NK-92 treated with Interleukin-12 subunit alpha and Interleukin-12 subunit beta, amount 100 ng/mL, for 24 hours (cell line): ENCODE measurements around the gene PNPLA2.

Experiments
- DNase-seq: peaks from one replicate; lab custom pipeline; 2025; lab: John Stamatoyannopoulos, UW

Gene PNPLA2

GRCh38 chr11:860234-861104, 41.8 kb downstream of the PNPLA2 start:
- DNase-seq = no peak

DNA sequence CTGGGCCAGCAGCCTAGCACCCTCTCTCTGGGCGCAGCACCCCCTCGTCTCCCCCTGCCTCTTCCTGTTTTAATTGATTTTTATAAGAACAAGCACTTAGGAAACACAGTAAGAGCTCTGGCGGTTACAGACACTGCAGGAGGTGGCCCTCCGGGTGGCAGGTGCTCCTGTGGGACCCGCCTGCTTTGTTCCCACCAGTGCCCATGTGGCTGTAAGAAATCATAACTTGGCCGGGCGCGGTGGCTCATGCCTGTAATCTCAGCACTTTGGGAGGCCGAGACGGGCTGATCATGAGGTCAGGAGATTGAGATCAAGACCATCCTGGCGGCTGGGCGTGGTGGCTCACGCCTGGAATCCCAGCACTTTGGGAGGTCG, 42.4 kb downstream of the PNPLA2 start:
- no peak for DNase-seq

DNA sequence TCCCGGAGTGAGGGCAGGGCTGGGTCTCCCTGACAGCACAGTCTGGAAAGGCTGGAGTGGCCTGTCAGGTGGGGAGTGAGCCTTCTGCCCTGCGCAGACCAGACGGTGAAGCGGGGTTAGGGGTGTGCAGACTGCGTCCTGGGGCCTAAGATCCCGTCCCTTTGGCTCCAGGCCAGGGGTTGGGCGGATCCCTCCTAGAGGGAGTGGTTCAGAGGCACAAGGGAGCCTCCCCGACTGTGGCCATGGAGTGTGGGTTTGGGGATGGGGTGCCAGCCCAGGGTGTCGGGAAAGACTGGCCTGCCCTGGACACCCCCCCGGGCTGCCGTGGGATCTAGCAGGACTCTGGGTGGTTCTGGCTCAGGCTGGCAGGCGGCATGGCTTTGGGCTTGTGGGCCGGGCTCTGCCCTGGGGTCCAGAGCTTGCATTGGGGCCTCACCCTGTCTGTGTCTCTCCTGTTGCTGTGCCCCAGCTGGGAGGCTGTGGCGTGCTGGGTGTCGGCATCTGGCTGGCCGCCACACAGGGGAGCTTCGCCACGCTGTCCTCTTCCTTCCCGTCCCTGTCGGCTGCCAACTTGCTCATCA, 43.5 kb downstream of the PNPLA2 start:
- no peak for DNase-seq

DNA sequence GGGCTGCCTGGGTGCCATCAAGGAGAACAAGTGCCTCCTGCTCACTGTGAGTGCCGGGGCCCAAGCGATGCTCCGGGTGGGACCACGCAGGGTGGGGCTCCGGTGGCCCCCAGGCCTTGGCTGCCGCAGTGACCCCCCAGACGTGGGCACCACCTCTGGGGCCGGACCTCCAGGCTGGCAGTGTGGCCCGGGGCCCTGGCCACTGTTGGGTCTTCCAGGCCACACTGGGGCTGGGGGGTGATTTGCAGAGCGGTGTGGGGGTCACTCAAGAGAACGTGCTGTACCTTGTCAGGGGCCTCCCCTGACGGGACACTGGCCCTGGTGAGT, 43.9 kb downstream of the PNPLA2 start:
- DNase-seq = no peak

DNA sequence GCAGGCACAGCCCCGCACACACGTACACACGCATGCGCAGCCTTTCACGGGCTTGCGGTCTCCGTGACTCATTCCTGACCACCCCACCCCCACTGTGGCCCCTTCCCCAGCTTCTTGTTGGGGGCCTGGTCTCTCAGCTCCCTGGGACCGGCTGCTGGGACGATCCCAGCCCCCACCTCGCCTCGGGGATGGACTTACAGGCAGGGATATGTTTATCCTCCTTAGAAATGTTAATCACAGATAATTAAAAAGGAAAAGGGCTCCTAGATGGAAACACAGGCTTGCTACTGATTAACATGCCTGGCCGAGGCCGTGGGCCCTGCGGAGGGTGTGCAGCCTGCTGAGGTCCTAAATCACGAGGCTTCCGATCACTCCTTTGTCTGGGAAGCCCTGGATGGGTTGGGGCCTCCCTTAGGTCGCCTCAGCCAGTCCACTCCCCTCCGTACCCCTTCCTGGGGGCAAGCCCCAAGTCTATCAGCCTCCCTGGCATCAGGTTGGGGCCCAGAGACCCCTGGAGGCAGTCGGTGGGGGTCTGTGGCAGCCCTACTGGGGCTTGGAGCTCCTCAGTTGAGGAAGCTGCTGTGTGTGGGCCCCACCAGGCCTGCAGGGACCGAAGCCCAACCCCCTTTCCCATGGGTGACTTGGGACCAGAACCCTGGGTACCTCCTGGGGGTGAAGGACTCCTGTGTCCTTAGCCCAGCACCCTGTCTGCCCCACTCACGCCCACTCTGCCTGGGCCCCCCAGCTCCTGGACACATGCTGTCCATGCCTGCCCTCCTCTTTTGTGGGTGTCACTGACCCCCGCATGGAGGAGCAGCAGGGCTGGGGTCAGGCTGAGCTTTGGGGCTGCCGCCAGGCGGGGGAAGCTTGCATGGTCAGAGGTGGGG, 44.6 kb downstream of the PNPLA2 start:
- no peak for DNase-seq

GRCh38 chr11:863910-864827, 45.5 kb downstream of the PNPLA2 start:
- no peak for DNase-seq

- DNase-seq = no peak
Observed at GRCh38 chr11:864898-865297, 46.2 kb downstream of the PNPLA2 start.

DNA sequence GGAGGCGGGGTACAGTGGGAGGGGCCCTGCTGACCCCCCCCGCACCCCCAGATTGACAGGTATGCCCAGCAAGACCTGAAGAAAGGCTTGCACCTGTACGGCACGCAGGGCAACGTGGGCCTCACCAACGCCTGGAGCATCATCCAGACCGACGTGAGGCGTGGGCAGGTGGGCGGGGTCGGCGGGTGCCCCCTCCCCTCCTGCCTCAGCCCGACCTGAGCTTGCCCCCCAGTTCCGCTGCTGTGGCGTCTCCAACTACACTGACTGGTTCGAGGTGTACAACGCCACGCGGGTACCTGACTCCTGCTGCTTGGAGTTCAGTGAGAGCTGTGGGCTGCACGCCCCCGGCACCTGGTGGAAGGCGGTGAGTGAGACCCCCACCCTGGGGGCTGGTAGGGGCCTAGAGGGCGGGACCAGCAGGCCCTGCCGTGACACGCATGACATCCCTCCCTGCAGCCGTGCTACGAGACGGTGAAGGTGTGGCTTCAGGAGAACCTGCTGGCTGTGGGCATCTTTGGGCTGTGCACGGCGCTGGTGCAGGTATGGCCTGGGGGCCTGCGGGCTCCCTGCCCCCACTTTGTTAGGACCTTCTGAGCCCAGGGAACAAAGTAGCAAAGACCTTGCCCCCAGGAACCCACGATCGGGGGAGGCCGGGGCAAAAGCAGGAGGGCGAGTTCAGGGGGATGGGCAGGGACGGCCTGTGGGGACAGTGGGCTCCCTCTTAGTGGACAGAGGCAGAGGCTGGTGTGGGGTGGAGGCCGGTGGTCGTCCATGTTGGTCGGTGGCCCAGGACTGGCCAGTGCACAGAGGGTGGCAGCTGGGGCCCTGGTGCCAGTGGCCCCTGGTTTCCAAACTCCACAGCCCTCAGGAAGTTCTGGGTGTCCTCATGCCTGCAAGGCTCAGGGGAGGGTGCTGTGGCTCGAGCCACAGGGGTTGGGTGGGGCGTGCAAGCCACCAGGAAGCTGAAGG, 47.0 kb downstream of the PNPLA2 start:
- DNase-seq = no peak

DNA sequence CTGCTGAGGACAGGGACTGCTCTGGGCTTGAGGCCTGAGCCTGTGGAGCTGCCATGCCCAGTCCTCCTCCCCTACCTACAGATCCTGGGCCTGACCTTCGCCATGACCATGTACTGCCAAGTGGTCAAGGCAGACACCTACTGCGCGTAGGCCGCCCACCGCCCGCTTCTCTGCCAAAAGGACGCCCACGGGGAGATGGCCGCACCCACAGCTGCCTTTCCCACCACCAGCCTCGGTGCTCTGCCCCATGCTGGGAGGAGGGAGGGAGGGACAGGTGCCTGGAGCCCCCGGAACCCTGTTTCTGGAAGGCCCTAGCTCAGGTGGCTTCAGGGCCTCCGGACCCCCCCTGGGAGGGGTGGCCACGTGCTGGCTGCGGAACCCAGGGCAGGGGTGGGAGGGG, 47.8 kb downstream of the PNPLA2 start:
- no peak for DNase-seq

GRCh38 chr11:867856-868358, 49.2 kb downstream of the PNPLA2 start:
- DNase-seq = no peak

GRCh38 chr11:868394-868793, 49.7 kb downstream of the PNPLA2 start:
- no peak for DNase-seq

DNA sequence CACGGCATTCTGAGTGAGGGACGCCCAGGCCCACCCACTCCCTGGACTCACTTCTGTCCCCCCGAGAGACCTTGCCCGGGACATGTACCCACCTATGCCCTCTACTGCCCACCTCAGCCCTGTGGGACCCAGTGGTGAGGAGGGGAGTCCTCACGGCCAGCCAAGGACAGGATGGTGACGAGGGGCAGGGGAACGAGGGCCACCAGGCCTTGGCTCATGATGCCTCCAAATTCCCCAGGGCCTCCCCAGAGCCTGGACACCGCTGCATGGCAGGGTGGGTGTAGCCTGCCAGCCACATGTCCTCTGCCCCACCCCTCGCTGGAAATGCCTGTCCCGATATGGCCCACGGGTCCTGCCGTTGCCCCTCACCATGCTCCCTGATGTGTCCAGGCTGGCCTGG, 50.1 kb downstream of the PNPLA2 start:
- no peak for DNase-seq

DNA sequence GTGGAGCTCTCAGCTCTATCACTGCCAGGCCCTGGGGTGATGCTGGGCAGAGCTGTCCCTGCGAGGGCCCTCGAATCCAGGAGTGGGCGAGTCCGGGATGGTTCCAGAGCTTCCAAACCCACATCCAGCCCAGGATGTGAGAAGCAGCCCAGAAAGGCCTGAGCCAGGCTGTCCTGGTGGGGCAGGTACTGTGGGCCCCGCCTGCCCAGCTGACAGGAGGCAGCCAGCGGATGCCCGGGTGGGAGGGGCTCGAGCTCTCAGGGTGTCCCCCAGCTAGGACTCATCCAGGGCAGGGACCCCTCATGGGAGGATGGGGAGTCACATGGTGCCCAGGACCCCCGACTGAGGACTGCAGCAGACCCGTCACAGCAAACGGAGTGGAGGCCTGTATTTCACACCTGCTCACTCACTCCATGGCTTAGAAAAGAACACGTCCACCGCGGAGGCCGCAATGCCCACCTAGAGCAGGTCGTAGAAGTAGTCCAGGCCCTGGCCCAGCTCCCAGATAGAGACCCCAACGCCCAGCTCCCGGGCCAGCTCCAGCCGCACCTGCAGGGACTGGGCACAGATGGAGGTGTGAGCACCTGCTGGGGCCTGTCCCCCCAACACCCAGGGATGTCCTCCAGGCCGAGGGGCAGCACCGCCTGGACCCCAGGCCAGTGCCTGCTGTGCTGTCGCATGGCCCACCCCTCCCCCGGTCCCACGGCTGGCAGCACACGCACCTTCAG, 50.8 kb downstream of the PNPLA2 start:
- DNase-seq = no peak

GRCh38 chr11:870127-870413, 51.4 kb downstream of the PNPLA2 start:
- no peak for DNase-seq

- no peak for DNase-seq
Observed at GRCh38 chr11:870418-870817, 51.7 kb downstream of the PNPLA2 start.

DNA sequence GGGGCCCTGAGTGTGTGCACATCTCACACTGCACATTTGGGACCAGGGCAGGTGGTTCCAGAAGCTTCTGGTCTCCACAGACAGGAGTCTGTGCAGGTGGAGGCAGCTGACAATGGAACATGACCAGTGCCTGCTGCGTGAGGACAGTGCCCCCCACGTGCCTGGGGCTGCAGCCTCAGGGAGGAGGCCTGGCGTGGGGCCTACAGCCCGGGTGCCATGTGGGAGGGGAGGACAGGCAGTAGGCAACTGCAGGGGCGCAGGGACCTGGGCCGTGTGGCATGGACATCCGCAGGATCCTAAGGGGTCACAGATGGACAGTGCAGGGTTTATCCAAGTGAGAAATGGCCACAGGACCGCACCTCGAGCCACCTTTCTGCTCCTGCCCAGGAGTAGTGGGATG, 52.8 kb downstream of the PNPLA2 start:
- no peak for DNase-seq

DNA sequence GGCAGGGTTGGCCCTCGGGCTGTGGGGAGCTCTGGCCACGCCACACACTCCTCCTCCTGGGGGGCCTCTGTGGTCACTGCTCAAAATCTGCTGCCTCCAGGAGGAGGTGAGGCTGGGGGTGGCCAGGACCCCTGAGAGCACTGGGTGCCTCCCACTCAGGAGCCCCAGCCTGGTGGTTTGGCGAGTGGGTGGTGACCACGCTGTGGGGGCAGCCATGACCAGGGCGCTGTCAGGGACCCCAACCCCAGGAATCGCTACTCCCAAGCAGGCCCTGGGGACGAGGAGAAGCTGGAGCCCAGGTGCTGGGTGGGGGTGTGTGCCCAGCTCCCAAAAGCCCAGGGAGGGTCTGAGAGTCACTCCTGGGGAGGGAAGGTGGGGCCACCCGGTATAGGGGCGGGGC, 54.1 kb downstream of the PNPLA2 start:
- no peak for DNase-seq

- DNase-seq = no peak
Observed at GRCh38 chr11:873706-874105, 55.0 kb downstream of the PNPLA2 start.
